NB4 (cell line): ENCODE measurements around the gene MAST4.
A peak's percentile ranks its signal among the peaks of the same experiment; 100 is the strongest.

Experiments used
- DNase-seq: peaks from one replicate; pipeline ENCODE4 v3.0.0; 2010; ENCODE audit warnings: low read depth
- H3K4me3 ChIP-seq: one replicate; pipeline ENCODE4 v1.5.1; 2011; ENCODE audit warnings: mild to moderate bottlenecking, low read depth, low read length, moderate library complexity
- CTCF ChIP-seq: IDR thresholded peaks from one replicate; pipeline ENCODE4 v1.5.1; 2012; ENCODE audit warnings: low read depth, low read length
- MAX ChIP-seq: IDR thresholded peaks from 2 replicates; pipeline ENCODE4 v1.6.1; 2011; ENCODE audit warnings: low read depth, low read length
- MYC ChIP-seq: IDR thresholded peaks from 2 replicates; pipeline ENCODE4 v1.6.1; 2011; ENCODE audit warnings: low read depth, low read length
- POLR2A ChIP-seq: IDR thresholded peaks from 2 replicates; pipeline ENCODE4 v1.6.1; 2011; ENCODE audit warnings: mild to moderate bottlenecking; ENCODE audit not compliant: insufficient read length; ENCODE audit errors: extremely low read depth

The MAST4 gene

GRCh38 chr5:67187006-67187715 lies 591.0 kb downstream of the MAST4 start:
- peak; percentile 82 for DNase-seq

GRCh38 chr5:67188274-67189078 lies 592.3 kb downstream of the MAST4 start:
- TF ChIP-seq MAX (no peak), CTCF (no peak), MYC (no peak), POLR2A (no peak)
- H3K4me3 ChIP-seq = no peak overlapping the region
- DNase-seq = no peak

More at GRCh38 chr5:67187006-67187715, 591.0 kb downstream of the MAST4 start:
- H3K4me3 ChIP-seq = no peak overlapping the region
- TF ChIP-seq CTCF = no peak
- TF ChIP-seq MYC = no peak
- no peak for TF ChIP-seq MAX
- no peak for TF ChIP-seq POLR2A

- no peak for DNase-seq
- TF ChIP-seq MAX = no peak
- no peak for TF ChIP-seq CTCF
- no peak for TF ChIP-seq MYC
- TF ChIP-seq POLR2A = no peak
- no peak overlapping the region for H3K4me3 ChIP-seq
These were observed 592.8 kb downstream of the MAST4 start for GRCh38 chr5:67189079-67189354.

- no peak overlapping the region for H3K4me3 ChIP-seq
- no peak for TF ChIP-seq MAX
- TF ChIP-seq POLR2A = no peak
- TF ChIP-seq CTCF = no peak
- TF ChIP-seq MYC = no peak
- DNase-seq = no peak
These were observed 593.7 kb downstream of the MAST4 start for GRCh38 chr5:67189931-67190330.

GRCh38 chr5:67190410-67190809 lies 594.2 kb downstream of the MAST4 start:
- TF ChIP-seq MYC = no peak
- TF ChIP-seq POLR2A = no peak
- TF ChIP-seq CTCF = no peak
- no peak for TF ChIP-seq MAX
- DNase-seq = no peak
- no peak overlapping the region for H3K4me3 ChIP-seq
